Stomach (tissue), 9 donors: Measurements from ENCODE around the gene OPCML. TPM values are rescaled to one million over a fixed set of nuclear protein-coding genes. Genes with fewer than 3 reads are reported as not detected.

Experiments used
- DNase-seq, 2 donors: peaks; one replicate each; pipeline versions ENCODE4 v3.0.0 to v3.0.0-alpha.2; 2013 to 2019
- H3K27ac ChIP-seq, 5 donors: fragments of 200-600 bp in 4 of 5; sonication (generic) in 4 of 5; one replicate each; pipeline ENCODE4 v1.5.1; 2013 to 2019; ENCODE audit warnings: mild to moderate bottlenecking in 1 of 5, moderate library complexity in 1 of 5
- H3K27me3 ChIP-seq, 3 donors: fragments of 200-600 bp; sonication (generic); one replicate each; pipeline ENCODE4 v1.5.1; 2017 to 2019; ENCODE audit warnings: mixed run types in 1 of 3
- H3K36me3 ChIP-seq, 4 donors: fragments of 200-600 bp; sonication (generic); 1 replicate in 3 of 4; 2 replicates in 1 of 4; pipeline ENCODE4 v1.5.1; 2016 to 2019
- H3K4me1 ChIP-seq, 4 donors: fragments of 200-600 bp; sonication (generic); one replicate each; pipeline ENCODE4 v1.5.1; 2016 to 2019
- H3K4me3 ChIP-seq, 4 donors: fragments of 200-600 bp; sonication (generic) in 3 of 4; one replicate each; pipeline ENCODE4 v1.5.1; 2016 to 2019; ENCODE audit warnings: mild to moderate bottlenecking in 1 of 4
- H3K9me3 ChIP-seq, 4 donors: fragments of 200-600 bp; sonication (generic); one replicate each; pipeline ENCODE4 v1.5.1; 2016 to 2019
- EP300 ChIP-seq: sonication (generic); formaldehyde crosslinking; IDR thresholded peaks from one replicate; pipeline ENCODE4 v1.6.1; 2017; ENCODE audit warnings: antibody characterized with exemption
- POLR2A ChIP-seq, 4 donors: fragments of 450-650 bp; IDR thresholded peaks; one replicate each; pipeline ENCODE4 v1.6.1; 2016; ENCODE audit warnings: antibody characterized with exemption in 4 of 4, control low read depth in 2 of 4, mild to moderate bottlenecking in 1 of 4, moderate library complexity in 1 of 4
- POLR2AphosphoS5 ChIP-seq, 3 donors: sonication (generic); formaldehyde crosslinking; IDR thresholded peaks; one replicate each; pipeline ENCODE4 v1.6.1; 2016; ENCODE audit warnings: antibody characterized with exemption in 3 of 3
- WGBS, 5 donors: extraction: QIAGEN DNeasy Blood & Tissue Kit in 3 of 5; methylation state at CpG; one replicate each; pipeline versions ENCODE4 v1.1.5 to v1.1.7; 2013 to 2018; 5-methylcytosine and 5-hydroxymethylcytosine counted together
- intact Hi-C: fragments of 100-400 bp; cut with DNase I; formaldehyde crosslinking; loops from one replicate; pipeline ENCODE4 v1.15.1; 2023; ENCODE audit warnings: low total_unique reads
- polyA plus RNA-seq, 3 donors: library from polyadenylated mRNA; stranded (reverse); fragments of 200-250 nt; gene quantifications; one replicate each; pipeline ENCODE4 v1.2.3, GENCODE V29; 2013
- total RNA-seq, 5 donors: library from RNA; depleted of rRNA; stranded (reverse); fragments of >200 nt; gene quantifications; one replicate each; pipeline versions ENCODE4 v1.1.0 to v1.2.3, GENCODE V29; 2014 to 2016
- TF ChIP-seq, protein P1 (sequence below), 7 experiments: fragments of 450-650 bp in 4 of 7; fragments of 200-600 bp in 3 of 7; sonication (generic) in 3 of 7; IDR thresholded peaks; one replicate each; pipeline ENCODE4 v1.5.1; 2016 to 2019; ENCODE audit warnings: antibody characterized with exemption in 7 of 7, control low read depth in 2 of 7, mild to moderate bottlenecking in 1 of 7
- donor health status: healthy with polysubstance abuse.
- donor health status: Bipolar disorder and iron deficiency.
- donor health status: healthy.

The OPCML gene
- total and polyA plus RNA-seq, 8 donors, result 0.03 to 0.92 (median 0.55) TPM; not detected in 3

DNA sequence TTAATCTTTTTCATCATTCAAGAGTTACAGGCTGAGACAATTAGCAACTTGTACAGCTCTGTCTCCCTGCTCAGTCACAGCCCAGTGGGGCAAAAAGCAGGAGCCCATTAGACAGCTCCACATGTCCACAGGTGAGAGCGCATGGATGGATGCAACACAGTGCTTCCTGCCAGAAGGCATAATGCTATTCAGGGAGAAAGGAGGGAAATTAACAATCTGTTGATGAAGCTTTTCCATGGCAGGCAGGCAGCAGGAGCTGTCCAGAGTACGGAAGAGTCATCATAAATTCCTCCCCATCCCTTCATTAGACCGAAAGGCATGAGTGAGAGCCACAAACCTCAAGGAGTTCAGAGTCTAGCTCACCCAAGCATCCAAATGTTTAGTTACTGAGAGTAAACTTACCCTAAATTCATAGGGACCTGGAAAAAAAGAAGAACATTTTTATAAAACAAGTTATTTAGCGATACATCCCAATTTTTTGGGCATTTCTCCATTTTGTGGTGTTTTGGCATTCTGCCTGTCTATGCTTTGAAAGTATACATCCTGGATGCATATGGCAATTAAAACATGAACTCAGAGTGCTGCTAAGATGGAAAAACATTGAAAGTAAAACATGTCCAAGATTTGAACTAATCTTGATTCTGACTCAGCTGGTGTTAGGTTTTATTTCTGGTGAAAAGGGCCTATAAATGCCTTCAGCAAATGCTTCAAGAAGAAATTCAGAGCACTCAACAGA, 428.1 kb downstream of the OPCML start:
- no peaks in the 10 kb centered on the region for H3K36me3 ChIP-seq
- no peaks in the 10 kb centered on the region for H3K4me1 ChIP-seq
- no peak overlapping the region for H3K4me3 ChIP-seq
- no peak overlapping the region for H3K27ac ChIP-seq
- no peaks in the 10 kb centered on the region for H3K27me3 ChIP-seq
- intact Hi-C loops, result no loop called here
- TF ChIP-seq EP300 (no peak), POLR2A (IDR thresholded peaks at IDR 0.05) (no peak), POLR2AphosphoS5 (IDR thresholded peaks at IDR 0.05) (no peak)
- TF ChIP-seq, protein P1, sequence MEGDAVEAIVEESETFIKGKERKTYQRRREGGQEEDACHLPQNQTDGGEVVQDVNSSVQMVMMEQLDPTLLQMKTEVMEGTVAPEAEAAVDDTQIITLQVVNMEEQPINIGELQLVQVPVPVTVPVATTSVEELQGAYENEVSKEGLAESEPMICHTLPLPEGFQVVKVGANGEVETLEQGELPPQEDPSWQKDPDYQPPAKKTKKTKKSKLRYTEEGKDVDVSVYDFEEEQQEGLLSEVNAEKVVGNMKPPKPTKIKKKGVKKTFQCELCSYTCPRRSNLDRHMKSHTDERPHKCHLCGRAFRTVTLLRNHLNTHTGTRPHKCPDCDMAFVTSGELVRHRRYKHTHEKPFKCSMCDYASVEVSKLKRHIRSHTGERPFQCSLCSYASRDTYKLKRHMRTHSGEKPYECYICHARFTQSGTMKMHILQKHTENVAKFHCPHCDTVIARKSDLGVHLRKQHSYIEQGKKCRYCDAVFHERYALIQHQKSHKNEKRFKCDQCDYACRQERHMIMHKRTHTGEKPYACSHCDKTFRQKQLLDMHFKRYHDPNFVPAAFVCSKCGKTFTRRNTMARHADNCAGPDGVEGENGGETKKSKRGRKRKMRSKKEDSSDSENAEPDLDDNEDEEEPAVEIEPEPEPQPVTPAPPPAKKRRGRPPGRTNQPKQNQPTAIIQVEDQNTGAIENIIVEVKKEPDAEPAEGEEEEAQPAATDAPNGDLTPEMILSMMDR (IDR thresholded peaks at IDR 0.05), result no peak
- 82 to 90% (median 87%) methylated on average over 4 of the region's 4 CpGs for WGBS, 5 donors
- H3K9me3 ChIP-seq, result no peaks in the 10 kb centered on the region
- DNase-seq, result no peak

GRCh38 chr11:133096981-133097380, 435.3 kb downstream of the OPCML start:
- H3K36me3 ChIP-seq, result no peaks in the 10 kb centered on the region
- 84 to 88% (median 88%) methylated on average over 5 of the region's 5 CpGs for WGBS, 5 donors
- no peak for DNase-seq
- no peaks in the 10 kb centered on the region for H3K4me1 ChIP-seq
- intact Hi-C loops, result no loop called here
- no peak overlapping the region for H3K4me3 ChIP-seq
- H3K9me3 ChIP-seq, result no peaks in the 10 kb centered on the region
- H3K27me3 ChIP-seq, result peaks cover 0 to 9% (median 0%) of the 10 kb centered on the region in 3 donors
- TF ChIP-seq POLR2A (IDR thresholded peaks at IDR 0.05), result no peak
- TF ChIP-seq, protein P1 (IDR thresholded peaks at IDR 0.05), result no peak
- TF ChIP-seq EP300, result no peak
- no peak for TF ChIP-seq POLR2AphosphoS5 (IDR thresholded peaks at IDR 0.05)
- no peak overlapping the region for H3K27ac ChIP-seq

DNA sequence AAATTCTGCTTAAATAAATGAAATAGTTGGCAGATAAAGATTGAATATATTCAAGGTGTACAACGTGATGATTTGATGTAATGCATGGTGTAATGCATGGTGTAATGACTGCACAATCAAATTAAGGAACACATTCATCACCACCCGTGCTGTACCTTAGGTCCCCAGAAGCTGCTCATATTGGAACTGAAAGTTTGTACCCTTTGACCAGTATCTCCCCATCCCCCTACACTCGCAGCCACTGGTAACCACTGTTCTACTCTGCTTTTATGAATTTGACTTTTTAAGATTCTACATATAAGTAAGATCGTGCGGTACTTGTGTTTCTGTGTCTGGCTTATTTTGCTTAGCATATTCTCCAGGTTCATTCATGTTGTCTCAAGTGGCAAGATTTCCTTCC, 445.8 kb downstream of the OPCML start:
- H3K4me3 ChIP-seq, result no peak overlapping the region
- H3K9me3 ChIP-seq, result no peaks in the 10 kb centered on the region
- peaks cover 4 to 12% (median 9%) of the 10 kb centered on the region in 4 donors for H3K4me1 ChIP-seq
- intact Hi-C loops, result no loop called here
- no peak overlapping the region for H3K27ac ChIP-seq
- TF ChIP-seq, protein P1 (IDR thresholded peaks at IDR 0.05), result no peak
- TF ChIP-seq POLR2A (IDR thresholded peaks at IDR 0.05) (no peak), EP300 (no peak), POLR2AphosphoS5 (IDR thresholded peaks at IDR 0.05) (no peak)
- no peaks in the 10 kb centered on the region for H3K36me3 ChIP-seq
- peaks cover 0 to 72% (median 30%) of the 10 kb centered on the region in 3 donors for H3K27me3 ChIP-seq
- WGBS, 5 donors, result 77 to 83% (median 81%) methylated on average over 5 of the region's 5 CpGs
- no peak for DNase-seq

DNA sequence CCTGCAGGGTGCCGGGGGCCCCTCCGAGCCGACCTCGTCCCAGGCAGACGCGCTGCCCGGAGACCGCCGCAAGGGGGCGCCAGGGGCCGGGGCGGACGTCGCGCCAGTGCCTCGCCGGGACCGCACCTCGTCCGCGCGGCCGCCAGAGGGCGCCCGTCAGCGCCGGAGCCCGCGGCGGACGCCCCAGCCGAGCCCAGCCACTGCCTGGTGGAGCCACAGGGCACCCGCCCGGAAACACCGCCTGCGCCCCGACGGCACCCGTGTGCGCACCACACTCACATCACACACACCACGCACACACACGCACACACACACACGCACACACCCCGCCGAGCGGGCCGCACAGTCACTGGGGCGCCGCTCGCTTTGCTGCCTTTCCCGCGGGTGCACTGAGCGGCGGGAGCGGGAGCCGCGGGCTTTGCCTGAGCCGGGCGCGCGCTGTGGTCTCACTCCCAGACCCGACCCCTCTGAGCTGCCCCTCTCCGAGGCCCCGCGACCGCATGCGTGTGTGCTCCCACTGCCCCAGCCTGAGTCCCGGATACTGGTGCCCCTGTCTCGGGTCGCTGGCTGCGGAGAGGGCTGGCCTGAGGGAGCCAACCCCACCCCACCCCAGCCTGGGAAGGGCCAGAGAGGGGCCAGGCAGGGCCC, 449.3 kb downstream of the OPCML start:
- Histone ChIP-seq H3K4me3 (peak overlapping the region; percentile 42 to 58 (median 46)), H3K9me3 (no peaks in the 10 kb centered on the region), H3K27me3 (peaks cover 0 to 75% (median 41%) of the 10 kb centered on the region in 3 donors), H3K27ac (no peak overlapping the region), H3K36me3 (no peaks in the 10 kb centered on the region), H3K4me1 (peaks cover 4 to 16% (median 9%) of the 10 kb centered on the region in 4 donors)
- DNase-seq, result peak; percentile 77 to 91
- intact Hi-C loops, result no loop called here
- whole genome bisulfite sequencing, 5 donors, result 0 to 3% (median 1%) methylated on average over 13 to 71 of the region's 71 CpGs
- no peak for TF ChIP-seq POLR2AphosphoS5 (IDR thresholded peaks at IDR 0.05)
- TF ChIP-seq EP300, result no peak
- TF ChIP-seq, protein P1 (IDR thresholded peaks at IDR 0.05), result peak in 4 of 7 experiments; percentile 0 to 96 (median 88)
- no peak for TF ChIP-seq POLR2A (IDR thresholded peaks at IDR 0.05)
